Measurements from ENCODE around the gene PLEKHA4.
"Not testable (repeated sequence)": the region's sequence is repeated elsewhere in the genome, so short reads cannot be mapped to it uniquely, and the experiment has no call there.

- not testable (repeated sequence) for TF ChIP-seq POLR2A, CTCF, EP300 (IDR thresholded peaks at IDR 0.05)
Measured at GRCh38 chr19:48871471-48872181, 3.2 kb upstream of the PLEKHA4 start.

All from gastroesophageal sphincter (tissue), 3 donors.